ENCODE measurements around the gene KRT86. TPM values are rescaled to one million over a fixed set of nuclear protein-coding genes. Genes with fewer than 3 reads are reported as not detected.

Gene KRT86
- total and polyA plus RNA-seq, 2 of the 13 experiments (the other 11 are each of a cell fraction or from before 2014, with no cell fraction given), result not detected

GRCh38 chr12:52313926-52314325, 39.5 kb downstream of the KRT86 start:
- ATAC-seq (no peak), FAIRE-seq (no peak), DNase-seq (ENCODE audit: low spot score) (no peak)
- ChIA-PET CTCF (ENCODE audit: low intra/inter-chr PET ratio, low total read pairs) (no interaction called here), POLR2A (no interaction called here)
- Histone ChIP-seq H3K4me2 (ENCODE audit: low read depth, low read length) (no peak overlapping the region), H4K20me1 (ENCODE audit: insufficient read depth, low read length) (no peaks in the 10 kb centered on the region), H3K9ac (ENCODE audit: insufficient read depth, low read depth, low read length) (no peak overlapping the region), H3K4me1 (ENCODE audit: insufficient read depth, low read length) (peaks cover 10% of the 10 kb centered on the region), H3K4me3 (replicated peaks in 1 of 3; ENCODE audit: insufficient read depth in 1 of 3, low read depth in 2 of 3, low read length in 3 of 3) (no peak overlapping the region), H3K79me2 (ENCODE audit: insufficient read depth, low read length) (no peaks in the 10 kb centered on the region), H3K9me3 (ENCODE audit: low read length) (no peaks in the 10 kb centered on the region), H3K27me3 (ENCODE audit: control insufficient read depth in 1 of 2, insufficient read depth in 2 of 2, low read length in 2 of 2) (peaks cover 6 to 36% of the 10 kb centered on the region in 2 experiments; a peak in 3 of 5 replicates), H3K27ac (ENCODE audit: extremely low read length, insufficient read depth, low read length) (no peak overlapping the region), H3K36me3 (replicated peaks in 1 of 2; ENCODE audit: control insufficient read depth in 1 of 2, insufficient read depth in 2 of 2, low read length in 2 of 2) (no peaks in the 10 kb centered on the region), H2AFZ (ENCODE audit: low read length) (no peak overlapping the region)
- in situ Hi-C loops (cut with HindIII; ENCODE audit: extremely low pct_ligation_motif_present, low pct_unique_long_range_greater_than_20kb), result no loop called here
- 54% methylated on average over 6 of the region's 9 CpGs for WGBS (ENCODE audit: low lambda C conversion rate)
- intact Hi-C loops (cut with micrococcal nuclease; ENCODE audit: unreplicated experiment), result no loop called here
- TF ChIP-seq MYC (CRISPR knock-in tag; IDR thresholded peaks at IDR 0.05; ENCODE audit: borderline replicate concordance) (no peak), FOSL2 (CRISPR knock-in tag; IDR thresholded peaks at IDR 0.05) (no peak), TP53 (CRISPR knock-in tag; conservative IDR thresholded peaks at IDR 0.05) (no peak), PBX3 (CRISPR knock-in tag; IDR thresholded peaks at IDR 0.05; ENCODE audit: borderline replicate concordance) (no peak), THAP8 (CRISPR knock-in tag; IDR thresholded peaks at IDR 0.05; ENCODE audit: borderline replicate concordance) (no peak), FOXP1 (IDR thresholded peaks at IDR 0.05) (no peak), FOXP1 (CRISPR knock-in tag; IDR thresholded peaks at IDR 0.05) (no peak), RFX3 (CRISPR knock-in tag; IDR thresholded peaks at IDR 0.05) (no peak), ZBTB8A (CRISPR knock-in tag; IDR thresholded peaks at IDR 0.05; ENCODE audit: borderline replicate concordance, low read depth) (no peak), ZNF652 (CRISPR knock-in tag; IDR thresholded peaks at IDR 0.05; ENCODE audit: borderline replicate concordance, low read depth) (no peak), ZNF530 (CRISPR knock-in tag; IDR thresholded peaks at IDR 0.05; ENCODE audit: low read depth) (no peak), HOXD1 (CRISPR knock-in tag; IDR thresholded peaks at IDR 0.05) (no peak), KMT2B (CRISPR knock-in tag; IDR thresholded peaks at IDR 0.05) (no peak), RNF219 (CRISPR knock-in tag; IDR thresholded peaks at IDR 0.05) (no peak), MTF1 (CRISPR knock-in tag; IDR thresholded peaks at IDR 0.05) (no peak), ZBTB14 (CRISPR knock-in tag; IDR thresholded peaks at IDR 0.05) (no peak)
- no TSS peak for BruUV-seq (replicated peaks)

Data from HepG2 (cell line).